ENCODE data around the gene SRPK3.

SRPK3 gene

DNA sequence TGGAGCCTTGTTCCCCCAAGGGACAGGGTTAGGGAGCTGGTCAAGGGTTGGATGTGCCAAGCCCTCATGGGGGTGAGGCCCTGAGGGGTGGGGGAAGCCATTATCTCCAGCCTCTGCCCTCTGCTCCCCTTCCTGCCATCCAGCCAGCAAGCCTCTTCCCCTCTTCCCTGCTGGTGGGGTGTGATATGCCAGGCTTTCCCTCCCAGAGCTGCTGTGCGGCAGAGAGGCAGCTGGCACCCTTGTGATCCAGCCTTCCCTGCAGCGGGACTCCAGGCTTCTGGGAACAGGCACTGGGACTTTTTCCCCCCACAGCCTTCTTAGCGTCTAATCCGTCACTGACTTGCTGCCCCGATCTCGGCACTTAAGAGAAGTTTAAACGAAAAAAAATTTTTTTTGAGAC, 19.9 kb downstream of the SRPK3 start:
- TF ChIP-seq, protein P1, sequence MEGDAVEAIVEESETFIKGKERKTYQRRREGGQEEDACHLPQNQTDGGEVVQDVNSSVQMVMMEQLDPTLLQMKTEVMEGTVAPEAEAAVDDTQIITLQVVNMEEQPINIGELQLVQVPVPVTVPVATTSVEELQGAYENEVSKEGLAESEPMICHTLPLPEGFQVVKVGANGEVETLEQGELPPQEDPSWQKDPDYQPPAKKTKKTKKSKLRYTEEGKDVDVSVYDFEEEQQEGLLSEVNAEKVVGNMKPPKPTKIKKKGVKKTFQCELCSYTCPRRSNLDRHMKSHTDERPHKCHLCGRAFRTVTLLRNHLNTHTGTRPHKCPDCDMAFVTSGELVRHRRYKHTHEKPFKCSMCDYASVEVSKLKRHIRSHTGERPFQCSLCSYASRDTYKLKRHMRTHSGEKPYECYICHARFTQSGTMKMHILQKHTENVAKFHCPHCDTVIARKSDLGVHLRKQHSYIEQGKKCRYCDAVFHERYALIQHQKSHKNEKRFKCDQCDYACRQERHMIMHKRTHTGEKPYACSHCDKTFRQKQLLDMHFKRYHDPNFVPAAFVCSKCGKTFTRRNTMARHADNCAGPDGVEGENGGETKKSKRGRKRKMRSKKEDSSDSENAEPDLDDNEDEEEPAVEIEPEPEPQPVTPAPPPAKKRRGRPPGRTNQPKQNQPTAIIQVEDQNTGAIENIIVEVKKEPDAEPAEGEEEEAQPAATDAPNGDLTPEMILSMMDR (IDR thresholded peaks at IDR 0.05; ENCODE audit: borderline replicate concordance, insufficient read depth, low read depth, low read length) = no peak

DNA sequence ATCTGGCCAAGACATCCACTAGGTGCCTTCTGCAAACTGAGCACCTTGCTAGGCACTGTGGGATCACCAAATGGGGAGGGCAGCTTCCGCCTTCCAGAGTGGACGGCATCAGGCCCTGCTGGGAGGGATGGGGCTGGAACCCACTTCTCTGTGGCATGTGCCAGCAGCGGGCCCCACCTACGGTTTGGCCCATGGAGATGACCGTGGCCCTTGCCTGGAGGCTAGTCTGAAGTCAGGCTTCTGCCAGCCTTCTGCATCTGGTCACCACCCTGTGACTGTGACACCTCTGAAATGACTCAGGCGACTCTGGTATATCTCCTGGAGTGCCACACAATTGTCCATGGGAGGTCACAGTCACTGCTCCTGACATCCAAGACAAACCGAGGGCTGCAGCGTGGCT, 20.8 kb downstream of the SRPK3 start:
- TF ChIP-seq, protein P1 (IDR thresholded peaks at IDR 0.05; ENCODE audit: borderline replicate concordance, insufficient read depth, low read depth, low read length) = no peak
- no peak overlapping the region for H3K4me3 ChIP-seq (ENCODE audit: low read depth, low read length)

More for the DNA sequence above, 19.9 kb downstream of the SRPK3 start:
- no peak overlapping the region for H3K4me3 ChIP-seq (ENCODE audit: low read depth, low read length)

DNA sequence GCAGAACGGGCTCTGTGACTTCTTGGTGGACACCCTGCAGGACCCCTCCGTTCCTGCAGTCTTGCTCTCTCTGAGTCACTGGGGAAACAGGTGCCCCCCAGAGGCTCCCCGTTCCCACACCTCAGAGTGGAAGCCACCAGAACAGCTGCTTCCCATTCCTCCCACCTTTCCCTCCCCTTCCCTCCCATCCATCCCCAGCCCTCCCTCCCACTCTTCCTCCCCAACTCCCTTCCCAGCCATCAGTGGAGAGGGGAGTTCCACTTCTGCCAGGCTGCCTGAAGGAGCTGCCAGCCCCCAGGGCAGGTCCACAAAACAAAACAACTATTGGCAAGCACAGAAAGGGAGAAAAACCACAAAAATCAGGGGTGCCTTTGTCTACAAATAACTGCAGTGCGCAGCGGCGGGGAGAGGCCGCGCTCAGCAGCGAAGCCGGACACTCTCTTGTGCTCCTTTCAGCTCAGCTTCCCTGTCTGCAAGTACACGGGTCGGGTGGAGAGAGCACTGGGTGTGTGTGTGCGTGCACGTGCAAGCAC, 21.7 kb downstream of the SRPK3 start:
- TF ChIP-seq, protein P1 (IDR thresholded peaks at IDR 0.05; ENCODE audit: borderline replicate concordance, insufficient read depth, low read depth, low read length) = no peak
- H3K4me3 ChIP-seq (ENCODE audit: low read depth, low read length) = no peak overlapping the region

DNA sequence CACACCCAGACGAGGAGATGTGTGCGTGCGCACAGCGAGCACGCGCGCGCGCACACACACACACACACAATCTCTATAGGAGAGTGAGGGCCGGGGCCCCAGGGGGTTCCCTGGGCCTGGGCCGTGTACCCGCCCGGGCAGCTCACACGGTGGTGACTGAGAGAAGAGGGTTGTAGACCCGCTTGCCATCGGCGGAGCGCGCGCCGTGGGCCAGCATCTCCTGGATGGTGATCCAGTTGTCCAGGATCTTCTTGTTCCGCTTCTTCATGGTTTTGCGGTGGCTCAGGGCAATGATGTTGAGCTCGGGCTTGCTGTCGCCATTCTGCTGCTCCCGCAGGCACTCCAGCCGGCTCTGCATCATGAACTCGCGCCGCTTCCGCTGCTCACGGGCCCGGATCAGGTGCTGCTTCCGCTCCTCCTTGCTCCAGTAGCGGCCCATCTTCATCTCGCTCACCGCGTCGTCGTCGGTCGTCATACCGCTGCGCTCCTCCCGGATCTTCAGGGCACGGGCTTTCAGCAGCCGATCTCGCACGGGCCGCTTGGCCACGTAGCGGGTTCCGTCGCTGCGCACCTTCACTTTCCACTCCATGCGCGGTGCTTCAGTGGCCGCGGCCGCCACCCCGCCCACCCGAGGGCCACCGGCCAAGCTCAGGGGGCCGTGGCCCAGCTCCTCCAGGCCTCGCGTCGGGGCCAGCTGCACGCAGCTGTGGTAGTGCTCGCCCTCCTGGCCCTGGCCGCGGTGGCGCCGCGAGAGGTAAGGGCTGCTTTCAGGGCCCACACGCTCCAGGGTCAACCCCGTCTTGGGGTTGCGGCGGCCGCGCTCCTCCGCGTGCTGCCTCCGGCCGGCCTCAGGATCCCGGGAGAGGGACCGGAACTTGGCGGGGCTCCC, 22.6 kb downstream of the SRPK3 start:
- H3K4me3 ChIP-seq (ENCODE audit: low read depth, low read length) = no peak overlapping the region
- TF ChIP-seq, protein P1 (IDR thresholded peaks at IDR 0.05; ENCODE audit: borderline replicate concordance, insufficient read depth, low read depth, low read length) = no peak

- H3K4me3 ChIP-seq (ENCODE audit: low read depth, low read length) = no peak overlapping the region
- TF ChIP-seq, protein P1 (IDR thresholded peaks at IDR 0.05; ENCODE audit: borderline replicate concordance, insufficient read depth, low read depth, low read length) = no peak
Measured at GRCh38 chrX:153804100-153804595, 23.3 kb downstream of the SRPK3 start.

GRCh38 chrX:153804621-153805020, 23.8 kb downstream of the SRPK3 start:
- no peak overlapping the region for H3K4me3 ChIP-seq (ENCODE audit: low read depth, low read length)
- TF ChIP-seq, protein P1 (IDR thresholded peaks at IDR 0.05; ENCODE audit: borderline replicate concordance, insufficient read depth, low read depth, low read length) = no peak

Measured in GM12875 (cell line).